ENCODE results near the gene ZBTB24. TPM values are rescaled to one million over a fixed set of nuclear protein-coding genes. Genes with fewer than 3 reads are reported as not detected.

Gene ZBTB24
- total RNA-seq, 2 experiments from 2014 or later: 17.6 to 19.1 TPM

DNA sequence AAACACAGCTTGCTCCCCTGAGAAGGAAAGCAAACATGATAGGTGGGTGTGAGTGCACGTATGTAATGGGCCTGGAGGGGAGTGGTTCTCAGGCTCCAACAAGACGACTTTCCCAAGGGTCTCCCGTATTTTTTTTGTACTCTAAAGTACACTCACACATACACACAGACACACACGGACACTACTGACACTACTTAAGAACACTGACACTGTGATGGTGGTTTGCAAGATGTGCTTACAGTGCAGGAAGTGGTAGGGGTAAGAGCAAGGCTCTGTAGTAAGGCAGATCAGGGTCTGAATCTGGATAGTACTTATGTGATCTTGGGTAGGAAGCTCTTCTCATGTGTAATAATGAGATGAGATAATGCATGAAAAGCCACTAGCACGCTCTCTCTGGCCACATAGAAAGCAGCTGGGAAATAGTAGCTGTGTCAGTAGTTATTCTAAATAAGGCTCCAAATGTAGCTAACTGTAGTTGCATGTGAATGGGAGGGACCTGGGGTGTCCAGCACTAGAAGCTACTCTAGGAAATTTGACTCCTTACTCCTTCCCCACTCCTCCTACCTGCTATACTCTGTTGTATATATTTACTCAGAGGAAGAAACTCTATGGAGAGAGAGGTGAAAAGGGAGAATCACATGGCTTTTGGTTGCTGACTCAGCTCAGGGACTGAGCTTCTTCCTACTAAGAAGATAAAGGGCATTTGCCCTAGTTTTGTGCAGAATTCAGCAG lies 8.4 kb upstream of the ZBTB24 start:
- peak overlapping the region; percentile 87 for H3K27ac Mint-ChIP-seq
- ChIA-PET POLR2A (interaction anchor here (0.5 to 1.2 kb wide), 2 partner anchors 36 to 203 kb away, joined by 4 to 5 read pairs; partner anchors contain the start of gene MICAL1), CTCF (interaction anchor here (0.9 to 1.9 kb wide), 7 partner anchors 11 to 303 kb away, joined by 3 to 7 read pairs (median 4); no protein-coding TSS in a partner anchor)
- peaks cover 2% of the 10 kb centered on the region for H3K36me3 Mint-ChIP-seq (ENCODE audit: low read depth)
- H3K4me1 Mint-ChIP-seq: peaks cover 30% of the 10 kb centered on the region
- peak overlapping the region; percentile 12 for H3K4me3 Mint-ChIP-seq
- DNase-seq: peak; percentile 58
- no peaks in the 10 kb centered on the region for H3K9me3 Mint-ChIP-seq
- peaks cover 3% of the 10 kb centered on the region for H3K27me3 Mint-ChIP-seq

DNA sequence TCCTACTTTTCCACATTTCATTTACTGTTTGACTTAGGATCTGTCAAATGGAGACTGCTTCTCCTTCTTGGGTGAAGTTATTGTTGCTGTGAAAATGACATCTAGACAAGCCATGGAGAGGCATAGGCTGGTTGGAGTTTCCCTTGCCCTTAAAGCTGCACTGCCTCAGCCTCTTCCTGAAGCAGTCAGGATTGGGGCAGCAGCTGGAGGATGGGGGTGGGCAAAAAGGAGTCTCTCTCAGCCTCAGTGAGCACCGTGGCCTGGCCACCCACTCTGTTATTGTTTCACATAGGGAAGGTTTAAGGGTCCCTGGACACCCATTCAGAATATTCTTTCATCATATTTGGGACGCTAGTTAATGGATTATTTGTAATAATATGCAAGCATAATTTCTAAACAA lies 7.7 kb upstream of the ZBTB24 start:
- ChIA-PET POLR2A (no interaction called here), CTCF (interaction anchor here (1.3 kb wide), 1 partner anchor 108 kb away, joined by 3 read pairs; no protein-coding TSS in a partner anchor)
- Mint-ChIP-seq H3K27me3 (peaks cover 3% of the 10 kb centered on the region), H3K36me3 (ENCODE audit: low read depth) (peaks cover 2% of the 10 kb centered on the region), H3K4me1 (peaks cover 27% of the 10 kb centered on the region), H3K27ac (peak overlapping the region; percentile 87), H3K4me3 (no peak overlapping the region), H3K9me3 (no peaks in the 10 kb centered on the region)
- DNase-seq: no peak

- Mint-ChIP-seq H3K36me3 (ENCODE audit: low read depth) (peaks cover 2% of the 10 kb centered on the region), H3K9me3 (no peaks in the 10 kb centered on the region), H3K4me3 (no peak overlapping the region), H3K27me3 (peaks cover 3% of the 10 kb centered on the region), H3K27ac (no peak overlapping the region), H3K4me1 (peaks cover 31% of the 10 kb centered on the region)
- ChIA-PET CTCF (interaction anchor here (0.6 kb wide), 1 partner anchor 39 kb away, joined by 3 read pairs; no protein-coding TSS in a partner anchor), POLR2A (interaction anchor here (0.6 kb wide), 1 partner anchor 44 kb away, joined by 3 read pairs; no protein-coding TSS in a partner anchor)
- no peak for DNase-seq
Observed at GRCh38 chr6:109488001-109488400, 5.0 kb upstream of the ZBTB24 start.

DNA sequence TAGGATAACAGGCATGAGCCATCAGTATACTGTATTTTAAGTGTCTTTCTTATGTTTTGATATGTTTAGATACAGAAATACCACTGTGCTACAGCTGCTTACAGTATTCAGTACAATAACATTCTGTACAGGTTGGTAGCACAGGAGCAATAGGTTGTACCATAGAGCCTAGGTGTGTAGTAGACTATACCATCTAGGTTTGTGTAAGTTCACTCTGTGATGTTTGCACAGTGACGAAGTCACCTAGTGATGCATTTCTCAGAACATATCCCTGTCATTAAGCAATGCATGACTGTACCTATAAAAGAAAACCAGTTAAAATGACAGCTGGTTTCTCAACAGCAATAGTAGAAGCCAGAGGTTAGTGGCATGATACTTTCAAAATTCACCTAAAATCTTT lies 3.0 kb upstream of the ZBTB24 start:
- ChIA-PET CTCF (interaction anchor here (0.7 to 2.4 kb wide), 3 partner anchors 10 to 210 kb away, joined by 3 to 15 read pairs (median 3); no protein-coding TSS in a partner anchor), POLR2A (no interaction called here)
- Mint-ChIP-seq H3K36me3 (ENCODE audit: low read depth) (peaks cover 15% of the 10 kb centered on the region), H3K4me1 (peaks cover 34% of the 10 kb centered on the region), H3K9me3 (no peaks in the 10 kb centered on the region), H3K4me3 (no peak overlapping the region), H3K27me3 (peaks cover 3% of the 10 kb centered on the region), H3K27ac (peak overlapping the region; percentile 58)
- DNase-seq: no peak

GRCh38 chr6:109485266-109485935 lies 2.4 kb upstream of the ZBTB24 start:
- Mint-ChIP-seq H3K27me3 (peaks cover 3% of the 10 kb centered on the region), H3K9me3 (no peaks in the 10 kb centered on the region), H3K27ac (peak overlapping the region; percentile 58), H3K4me1 (peaks cover 35% of the 10 kb centered on the region), H3K4me3 (no peak overlapping the region), H3K36me3 (ENCODE audit: low read depth) (peaks cover 21% of the 10 kb centered on the region)
- DNase-seq: no peak
- CTCF ChIA-PET: interaction anchor here (0.7 to 2.4 kb wide), 5 partner anchors 10 to 542 kb away, joined by 3 to 15 read pairs (median 3); no protein-coding TSS in a partner anchor
- POLR2A ChIA-PET: no interaction called here

DNA sequence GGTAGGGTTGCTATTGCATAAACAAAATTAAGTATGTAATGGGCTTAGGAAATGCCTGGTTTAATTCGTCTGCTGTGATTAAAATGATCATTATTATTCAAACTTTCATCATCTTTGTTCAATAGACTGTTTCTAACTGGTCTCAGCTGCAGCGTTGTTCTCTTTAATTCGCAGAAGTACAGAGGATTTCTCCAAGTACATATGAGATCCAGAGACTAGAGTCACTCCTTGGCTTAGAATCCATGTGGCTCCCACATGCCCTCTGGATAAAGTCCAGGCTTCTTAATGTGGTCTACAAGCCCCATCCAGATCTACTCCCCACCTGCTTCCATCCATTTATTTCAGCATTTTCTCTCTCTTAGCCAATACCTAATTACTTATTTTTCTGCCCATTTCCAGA lies 1.1 kb upstream of the ZBTB24 start:
- no peak for DNase-seq
- CTCF ChIA-PET: interaction anchor here (0.5 to 2.4 kb wide), 3 partner anchors 12 to 992 kb away, joined by 3 to 15 read pairs (median 4); no protein-coding TSS in a partner anchor
- Mint-ChIP-seq H3K9me3 (no peaks in the 10 kb centered on the region), H3K4me1 (peaks cover 37% of the 10 kb centered on the region), H3K27ac (peak overlapping the region; percentile 76), H3K27me3 (peaks cover 3% of the 10 kb centered on the region), H3K4me3 (peak overlapping the region; percentile 68), H3K36me3 (ENCODE audit: low read depth) (peaks cover 31% of the 10 kb centered on the region)
- POLR2A ChIA-PET: no interaction called here

DNA sequence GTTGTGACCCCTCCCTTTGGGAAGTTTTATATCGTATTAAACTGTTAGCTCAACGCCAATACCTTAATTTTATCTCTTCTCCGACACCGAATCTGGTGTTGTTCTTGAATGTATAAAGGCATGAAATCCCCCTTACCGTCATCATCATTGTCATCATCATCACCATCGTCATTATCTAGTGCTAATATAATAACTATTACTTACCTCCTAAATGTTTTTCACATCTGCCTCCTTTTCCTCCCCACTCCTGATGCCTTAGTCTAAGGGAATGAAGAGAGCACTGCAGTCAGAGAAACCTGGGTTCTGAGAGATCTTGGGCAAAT lies 677 bp upstream of the ZBTB24 start:
- DNase-seq: no peak
- Mint-ChIP-seq H3K4me1 (peaks cover 42% of the 10 kb centered on the region), H3K27ac (peak overlapping the region; percentile 76), H3K9me3 (no peaks in the 10 kb centered on the region), H3K27me3 (peaks cover 3% of the 10 kb centered on the region), H3K36me3 (ENCODE audit: low read depth) (peaks cover 35% of the 10 kb centered on the region), H3K4me3 (peak overlapping the region; percentile 68)
- POLR2A ChIA-PET: no interaction called here
- CTCF ChIA-PET: interaction anchor here (2.4 kb wide), 1 partner anchor 12 kb away, joined by 15 read pairs; no protein-coding TSS in a partner anchor

- ChIA-PET POLR2A (interaction anchor here (0.6 kb wide), 1 partner anchor 110 kb away, joined by 4 read pairs; no protein-coding TSS in a partner anchor), CTCF (interaction anchor here (0.9 to 1.5 kb wide), 5 partner anchors 8 to 35 kb away, joined by 3 to 5 read pairs (median 3); no protein-coding TSS in a partner anchor)
- peak overlapping the region; percentile 95 for H3K27ac Mint-ChIP-seq
- peaks cover 57% of the 10 kb centered on the region for H3K36me3 Mint-ChIP-seq (ENCODE audit: low read depth)
- no peaks in the 10 kb centered on the region for H3K9me3 Mint-ChIP-seq
- no peaks in the 10 kb centered on the region for H3K27me3 Mint-ChIP-seq
- peak overlapping the region; percentile 97 for H3K4me3 Mint-ChIP-seq
- no peak for DNase-seq
- H3K4me1 Mint-ChIP-seq: peaks cover 66% of the 10 kb centered on the region
Observed at GRCh38 chr6:109480993-109481480, 2.0 kb downstream of the ZBTB24 start.

GRCh38 chr6:109478841-109479624 lies 4.0 kb downstream of the ZBTB24 start:
- Mint-ChIP-seq H3K27me3 (no peaks in the 10 kb centered on the region), H3K4me3 (peak overlapping the region; percentile 77), H3K36me3 (ENCODE audit: low read depth) (peaks cover 76% of the 10 kb centered on the region), H3K27ac (peak overlapping the region; percentile 82), H3K4me1 (peaks cover 71% of the 10 kb centered on the region), H3K9me3 (no peaks in the 10 kb centered on the region)
- CTCF ChIA-PET: interaction anchor here (0.6 to 1.5 kb wide), 7 partner anchors 10 to 1167 kb away, joined by 3 to 5 read pairs (median 3); no protein-coding TSS in a partner anchor
- DNase-seq: no peak
- POLR2A ChIA-PET: interaction anchor here (0.7 kb wide), 1 partner anchor 22 kb away, joined by 3 read pairs; no protein-coding TSS in a partner anchor

GRCh38 chr6:109478222-109478805 lies 4.7 kb downstream of the ZBTB24 start:
- H3K27me3 Mint-ChIP-seq: no peaks in the 10 kb centered on the region
- H3K4me1 Mint-ChIP-seq: peaks cover 73% of the 10 kb centered on the region
- peak overlapping the region; percentile 77 for H3K4me3 Mint-ChIP-seq
- H3K9me3 Mint-ChIP-seq: no peaks in the 10 kb centered on the region
- DNase-seq: no peak
- ChIA-PET CTCF (interaction anchor here (0.6 to 0.7 kb wide), 3 partner anchors 34 to 1167 kb away, joined by 3 to 4 read pairs (median 3); no protein-coding TSS in a partner anchor), POLR2A (interaction anchor here (0.7 kb wide), 1 partner anchor 22 kb away, joined by 3 read pairs; no protein-coding TSS in a partner anchor)
- peaks cover 83% of the 10 kb centered on the region for H3K36me3 Mint-ChIP-seq (ENCODE audit: low read depth)
- peak overlapping the region; percentile 82 for H3K27ac Mint-ChIP-seq

DNA sequence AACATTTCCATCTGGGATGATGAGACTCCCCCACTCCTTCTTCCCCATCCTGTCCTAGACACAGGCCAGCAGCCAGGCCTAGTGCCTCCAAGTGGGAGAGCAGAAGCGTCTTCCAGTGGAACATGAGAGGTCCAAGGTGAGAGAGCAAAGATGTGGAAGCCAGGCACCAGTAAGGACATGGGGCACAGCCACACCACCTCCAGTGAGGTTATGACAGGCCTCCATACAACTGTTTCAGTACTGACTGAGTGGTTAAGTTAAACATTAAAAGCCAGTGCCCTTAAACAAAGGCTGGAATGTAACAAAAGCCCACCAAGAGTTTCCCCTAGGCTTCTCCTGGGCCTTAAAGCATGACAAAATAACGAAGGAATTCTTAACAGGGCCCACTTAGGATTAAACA lies 5.3 kb downstream of the ZBTB24 start:
- H3K27me3 Mint-ChIP-seq: no peaks in the 10 kb centered on the region
- CTCF ChIA-PET: interaction anchor here (0.7 kb wide), 1 partner anchor 33 kb away, joined by 3 read pairs; no protein-coding TSS in a partner anchor

GRCh38 chr6:109477184-109477583 lies 5.8 kb downstream of the ZBTB24 start:
- POLR2A ChIA-PET: no interaction called here
- CTCF ChIA-PET: no interaction called here

More for the DNA sequence above, 5.3 kb downstream of the ZBTB24 start:
- DNase-seq: no peak
- Mint-ChIP-seq H3K9me3 (no peaks in the 10 kb centered on the region), H3K27ac (peak overlapping the region; percentile 80), H3K4me3 (peak overlapping the region; percentile 77), H3K4me1 (peaks cover 78% of the 10 kb centered on the region), H3K36me3 (ENCODE audit: low read depth) (peaks cover 88% of the 10 kb centered on the region)
- POLR2A ChIA-PET: no interaction called here

More at GRCh38 chr6:109477184-109477583, 5.8 kb downstream of the ZBTB24 start:
- no peak for DNase-seq
- peaks cover 91% of the 10 kb centered on the region for H3K36me3 Mint-ChIP-seq (ENCODE audit: low read depth)
- H3K4me3 Mint-ChIP-seq: no peak overlapping the region
- no peaks in the 10 kb centered on the region for H3K27me3 Mint-ChIP-seq
- H3K27ac Mint-ChIP-seq: peak overlapping the region; percentile 80
- no peaks in the 10 kb centered on the region for H3K9me3 Mint-ChIP-seq
- peaks cover 81% of the 10 kb centered on the region for H3K4me1 Mint-ChIP-seq
